Prostate gland (tissue), 2 donors: Measurements from ENCODE around the gene CGNL1.

ENCODE experiments used
- POLR2A ChIP-seq: fragments of 450-650 bp; IDR thresholded peaks from one replicate; pipeline ENCODE4 v1.6.1; 2016; ENCODE audit warnings: antibody characterized with exemption, mild to moderate bottlenecking
- TF ChIP-seq, protein P1 (sequence below), 4 experiments: fragments of 200-600 bp in 2 of 4; fragments of 450-650 bp in 2 of 4; sonication (generic) in 2 of 4; IDR thresholded peaks; 1 replicate in 3 of 4; 2 replicates in 1 of 4; pipeline ENCODE4 v1.5.1; 2016 to 2019; ENCODE audit warnings: antibody characterized with exemption in 4 of 4, mild to moderate bottlenecking in 2 of 4, moderate library complexity in 2 of 4

DNA sequence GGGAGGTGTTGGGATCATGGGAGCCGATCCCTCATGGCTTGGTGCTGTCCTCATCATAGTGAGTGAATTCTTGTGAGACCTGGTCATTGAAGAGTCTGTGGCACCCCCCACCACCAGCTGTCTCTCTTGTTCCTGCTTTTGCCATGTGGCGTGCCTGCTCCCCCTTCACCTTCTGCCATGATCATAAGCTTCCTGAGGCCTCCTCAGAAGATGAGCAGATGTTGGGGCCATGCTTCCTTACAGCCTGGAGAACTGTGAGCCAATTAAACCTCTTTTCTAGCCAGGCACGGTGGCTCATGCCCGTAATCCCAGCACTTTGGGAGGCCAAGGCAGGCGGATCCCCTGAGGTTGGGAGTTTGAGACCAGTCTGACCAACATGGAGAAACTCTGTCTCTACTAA is 37.0 kb upstream of the CGNL1 start:
- TF ChIP-seq, protein P1, sequence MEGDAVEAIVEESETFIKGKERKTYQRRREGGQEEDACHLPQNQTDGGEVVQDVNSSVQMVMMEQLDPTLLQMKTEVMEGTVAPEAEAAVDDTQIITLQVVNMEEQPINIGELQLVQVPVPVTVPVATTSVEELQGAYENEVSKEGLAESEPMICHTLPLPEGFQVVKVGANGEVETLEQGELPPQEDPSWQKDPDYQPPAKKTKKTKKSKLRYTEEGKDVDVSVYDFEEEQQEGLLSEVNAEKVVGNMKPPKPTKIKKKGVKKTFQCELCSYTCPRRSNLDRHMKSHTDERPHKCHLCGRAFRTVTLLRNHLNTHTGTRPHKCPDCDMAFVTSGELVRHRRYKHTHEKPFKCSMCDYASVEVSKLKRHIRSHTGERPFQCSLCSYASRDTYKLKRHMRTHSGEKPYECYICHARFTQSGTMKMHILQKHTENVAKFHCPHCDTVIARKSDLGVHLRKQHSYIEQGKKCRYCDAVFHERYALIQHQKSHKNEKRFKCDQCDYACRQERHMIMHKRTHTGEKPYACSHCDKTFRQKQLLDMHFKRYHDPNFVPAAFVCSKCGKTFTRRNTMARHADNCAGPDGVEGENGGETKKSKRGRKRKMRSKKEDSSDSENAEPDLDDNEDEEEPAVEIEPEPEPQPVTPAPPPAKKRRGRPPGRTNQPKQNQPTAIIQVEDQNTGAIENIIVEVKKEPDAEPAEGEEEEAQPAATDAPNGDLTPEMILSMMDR (IDR thresholded peaks at IDR 0.05): no peak
- TF ChIP-seq POLR2A: no peak
